Measurements from ENCODE around the gene DCLRE1B.

DNA sequence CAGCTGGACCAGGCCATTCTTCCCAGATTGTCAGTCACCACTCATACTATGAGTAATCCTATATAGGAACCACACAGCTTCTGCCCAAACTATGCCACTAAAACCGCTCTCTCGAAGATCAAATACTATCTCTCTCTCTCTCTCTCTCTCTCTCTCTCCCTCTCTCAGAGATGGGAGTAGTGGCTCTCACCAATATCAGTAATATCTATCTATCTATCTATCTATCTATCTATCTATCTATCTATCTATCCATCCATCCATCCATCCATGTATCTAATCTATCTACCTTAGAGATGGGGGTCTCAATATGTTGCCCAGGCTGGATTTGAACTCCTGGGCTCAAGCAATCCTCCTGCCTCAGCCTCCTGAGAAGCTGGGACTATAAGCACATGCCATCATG is 19.3 kb downstream of the DCLRE1B start:
- TF ChIP-seq, protein P1, sequence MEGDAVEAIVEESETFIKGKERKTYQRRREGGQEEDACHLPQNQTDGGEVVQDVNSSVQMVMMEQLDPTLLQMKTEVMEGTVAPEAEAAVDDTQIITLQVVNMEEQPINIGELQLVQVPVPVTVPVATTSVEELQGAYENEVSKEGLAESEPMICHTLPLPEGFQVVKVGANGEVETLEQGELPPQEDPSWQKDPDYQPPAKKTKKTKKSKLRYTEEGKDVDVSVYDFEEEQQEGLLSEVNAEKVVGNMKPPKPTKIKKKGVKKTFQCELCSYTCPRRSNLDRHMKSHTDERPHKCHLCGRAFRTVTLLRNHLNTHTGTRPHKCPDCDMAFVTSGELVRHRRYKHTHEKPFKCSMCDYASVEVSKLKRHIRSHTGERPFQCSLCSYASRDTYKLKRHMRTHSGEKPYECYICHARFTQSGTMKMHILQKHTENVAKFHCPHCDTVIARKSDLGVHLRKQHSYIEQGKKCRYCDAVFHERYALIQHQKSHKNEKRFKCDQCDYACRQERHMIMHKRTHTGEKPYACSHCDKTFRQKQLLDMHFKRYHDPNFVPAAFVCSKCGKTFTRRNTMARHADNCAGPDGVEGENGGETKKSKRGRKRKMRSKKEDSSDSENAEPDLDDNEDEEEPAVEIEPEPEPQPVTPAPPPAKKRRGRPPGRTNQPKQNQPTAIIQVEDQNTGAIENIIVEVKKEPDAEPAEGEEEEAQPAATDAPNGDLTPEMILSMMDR (tag by site-specific recombination; IDR thresholded peaks at IDR 0.05), result no peak
- TF ChIP-seq ZNF132 (tag by site-specific recombination; IDR thresholded peaks at IDR 0.05; ENCODE audit: borderline replicate concordance) (no peak), ZBTB21 (tag by site-specific recombination; IDR thresholded peaks at IDR 0.05) (no peak), ZNF341 (tag by site-specific recombination; IDR thresholded peaks at IDR 0.05; ENCODE audit: low read depth) (no peak), GLIS1 (tag by site-specific recombination; IDR thresholded peaks at IDR 0.05) (no peak), MYNN (tag by site-specific recombination; IDR thresholded peaks at IDR 0.05; ENCODE audit: borderline replicate concordance) (no peak)
- TF ChIP-seq, protein P2, sequence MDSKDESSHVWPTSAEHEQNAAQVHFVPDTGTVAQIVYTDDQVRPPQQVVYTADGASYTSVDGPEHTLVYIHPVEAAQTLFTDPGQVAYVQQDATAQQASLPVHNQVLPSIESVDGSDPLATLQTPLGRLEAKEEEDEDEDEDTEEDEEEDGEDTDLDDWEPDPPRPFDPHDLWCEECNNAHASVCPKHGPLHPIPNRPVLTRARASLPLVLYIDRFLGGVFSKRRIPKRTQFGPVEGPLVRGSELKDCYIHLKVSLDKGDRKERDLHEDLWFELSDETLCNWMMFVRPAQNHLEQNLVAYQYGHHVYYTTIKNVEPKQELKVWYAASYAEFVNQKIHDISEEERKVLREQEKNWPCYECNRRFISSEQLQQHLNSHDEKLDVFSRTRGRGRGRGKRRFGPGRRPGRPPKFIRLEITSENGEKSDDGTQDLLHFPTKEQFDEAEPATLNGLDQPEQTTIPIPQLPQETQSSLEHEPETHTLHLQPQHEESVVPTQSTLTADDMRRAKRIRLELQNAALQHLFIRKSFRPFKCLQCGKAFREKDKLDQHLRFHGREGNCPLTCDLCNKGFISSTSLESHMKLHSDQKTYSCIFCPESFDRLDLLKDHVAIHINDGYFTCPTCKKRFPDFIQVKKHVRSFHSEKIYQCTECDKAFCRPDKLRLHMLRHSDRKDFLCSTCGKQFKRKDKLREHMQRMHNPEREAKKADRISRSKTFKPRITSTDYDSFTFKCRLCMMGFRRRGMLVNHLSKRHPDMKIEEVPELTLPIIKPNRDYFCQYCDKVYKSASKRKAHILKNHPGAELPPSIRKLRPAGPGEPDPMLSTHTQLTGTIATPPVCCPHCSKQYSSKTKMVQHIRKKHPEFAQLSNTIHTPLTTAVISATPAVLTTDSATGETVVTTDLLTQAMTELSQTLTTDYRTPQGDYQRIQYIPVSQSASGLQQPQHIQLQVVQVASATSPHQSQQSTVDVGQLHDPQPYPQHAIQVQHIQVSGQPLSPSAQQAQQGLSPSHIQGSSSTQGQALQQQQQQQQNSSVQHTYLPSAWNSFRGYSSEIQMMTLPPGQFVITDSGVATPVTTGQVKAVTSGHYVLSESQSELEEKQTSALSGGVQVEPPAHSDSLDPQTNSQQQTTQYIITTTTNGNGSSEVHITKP (tag by site-specific recombination; IDR thresholded peaks at IDR 0.05), result no peak

All from HEK293 (cell line).